K562 (cell line): ENCODE results near the gene SPRYD3. TPM values are rescaled to one million over a fixed set of nuclear protein-coding genes. Genes with fewer than 3 reads are reported as not detected.

ENCODE experiments used
- ATAC-seq: fragments of 200-7000 bp; cut with Tn5 transposase; 3 replicates; pipeline ENCODE4 v1.9.1; 2020; ENCODE audit warnings: moderate library complexity
- BruUV-seq: library from RNA; stranded (reverse); fragments of 400-500 nt; replicated peaks from 2 replicates; lab custom pipeline; 2021; lab: Mats Ljungman, UMichigan
- CTCF ChIA-PET: fragments of 300-600 bp; formaldehyde crosslinking; extraction: SDS; loops from one replicate; lab custom pipeline; 2021; ENCODE audit warnings: low intra/inter-chr PET ratio; lab: Yijun Ruan, JAX
- POLR2A ChIA-PET: fragments of 300-600, 350-650 bp; sonication (Branson Sonifier 250); formaldehyde crosslinking; extraction: SDS; loops from one replicate; lab custom pipeline; 2021; ENCODE audit warnings: antibody characterized with exemption, inconsistent platforms; lab: Yijun Ruan, JAX
- DNase-seq, 4 experiments: peaks; one replicate each; pipeline versions ENCODE4 v3.0.0 to v3.0.0-alpha.2; 2011 to 2018; ENCODE audit warnings: low spot score in 3 of 4, mixed read lengths in 3 of 4; ENCODE audit errors: extremely low read depth in 1 of 4
- FAIRE-seq: peaks from 2 replicates; lab custom pipeline; 2011; peaks lifted over from hg19 to GRCh38; lab: Jason Lieb, UNC
- H2AFZ ChIP-seq: 2 replicates; pipeline ENCODE4 v1.6.0; 2011; ENCODE audit warnings: low read depth, low read length, control low read depth, inconsistent platforms
- H3K27ac ChIP-seq: fragments of 200-600 bp; 3 replicates; pipeline ENCODE4 v1.8.0; 2011; ENCODE audit warnings: low read depth, mild to moderate bottlenecking, control low read depth, inconsistent platforms, low read length, moderate library complexity, mixed read lengths; ENCODE audit errors: extremely low read depth
- H3K27me3 ChIP-seq, 2 experiments: fragments of 300-600 bp in 1 of 2; 2 replicates in 1 of 2; 3 replicates in 1 of 2; pipeline versions ENCODE4 v1.6.0 to v1.8.0; 2011; ENCODE audit warnings: inconsistent platforms in 2 of 2, low read length in 2 of 2, mild to moderate bottlenecking in 1 of 2, mixed read lengths in 1 of 2, moderate library complexity in 1 of 2; ENCODE audit not compliant: control insufficient read depth in 2 of 2, insufficient read depth in 2 of 2
- H3K36me3 ChIP-seq: fragments of 300-600 bp; 3 replicates; pipeline ENCODE4 v1.8.0; 2011; ENCODE audit warnings: mild to moderate bottlenecking, low read length, inconsistent platforms; ENCODE audit not compliant: control insufficient read depth, insufficient read depth
- H3K4me1 ChIP-seq, 2 experiments: fragments of 200-600 bp in 1 of 2; replicated peaks in 1 of 2; 2 replicates in 1 of 2; 3 replicates in 1 of 2; pipeline versions ENCODE4 v1.5.1 to v1.8.0; 2011; ENCODE audit warnings: inconsistent platforms in 2 of 2, low read length in 2 of 2, mild to moderate bottlenecking in 1 of 2, mixed read lengths in 1 of 2, moderate library complexity in 1 of 2; ENCODE audit not compliant: control insufficient read depth in 2 of 2, insufficient read depth in 2 of 2
- H3K4me2 ChIP-seq: 2 replicates; pipeline ENCODE4 v1.6.1; 2011; ENCODE audit warnings: low read length, control low read depth, inconsistent platforms, mixed read lengths; ENCODE audit not compliant: insufficient read depth
- H3K4me3 ChIP-seq: fragments of 200-600 bp; sonication (generic), shearing (Covaris generic); 2 replicates; pipeline ENCODE4 v1.5.1; 2016; ENCODE audit warnings: control low read depth, inconsistent platforms
- H3K79me2 ChIP-seq: fragments of 200-600 bp; 3 replicates; pipeline ENCODE4 v1.8.0; 2011; ENCODE audit warnings: low read length, inconsistent platforms; ENCODE audit not compliant: control insufficient read depth, insufficient read depth
- H3K9ac ChIP-seq, 2 experiments: 2 replicates each; pipeline versions ENCODE4 v1.6.0 to v1.6.1; 2011; ENCODE audit warnings: low read depth in 2 of 2, low read length in 2 of 2, control low read depth in 1 of 2, inconsistent platforms in 1 of 2, mild to moderate bottlenecking in 1 of 2, mixed read lengths in 1 of 2; ENCODE audit not compliant: insufficient read depth in 1 of 2
- H3K9me1 ChIP-seq: one replicate; pipeline ENCODE4 v1.6.0; 2011; ENCODE audit warnings: inconsistent platforms, mild to moderate bottlenecking, low read length, moderate library complexity; ENCODE audit not compliant: control insufficient read depth, insufficient read depth
- H3K9me3 ChIP-seq: replicated peaks from 2 replicates; pipeline ENCODE4 v1.5.1; 2011; ENCODE audit warnings: low read depth, low read length, inconsistent platforms; ENCODE audit not compliant: control insufficient read depth, insufficient read depth
- H4K20me1 ChIP-seq: replicated peaks from 2 replicates; pipeline ENCODE4 v1.6.1; 2011; ENCODE audit warnings: low read length, inconsistent platforms, mixed read lengths; ENCODE audit not compliant: control insufficient read depth, insufficient read depth
- BACH1 ChIP-seq: fragments of 200-800 bp; sonication (Bioruptor generic); IDR thresholded peaks from 2 replicates; pipeline ENCODE4 v1.6.1; 2016; ENCODE audit warnings: missing genetic modification characterization, missing compliant biosample characterization
- POLR2A ChIP-seq: fragments of 450-650 bp; conservative IDR thresholded peaks from 2 replicates; pipeline ENCODE4 v1.6.1; 2016
- SUPT5H ChIP-seq: fragments of 450-650 bp; IDR thresholded peaks from 2 replicates; pipeline ENCODE4 v1.6.1; 2016
- WHSC1 ChIP-seq: IDR thresholded peaks from one replicate; pipeline ENCODE4 v1.6.1; 2012; ENCODE audit warnings: low read length, control low read depth, inconsistent platforms
- ZEB2 ChIP-seq: fragments of 450-650 bp; IDR thresholded peaks from 2 replicates; pipeline ENCODE4 v1.6.1; 2016
- ZNF707 ChIP-seq: fragments of 250-450 bp; sonication (Bioruptor Pico); conservative IDR thresholded peaks from 2 replicates; pipeline ENCODE4 v1.8.0; 2022; ENCODE audit warnings: inconsistent platforms, mild to moderate bottlenecking, moderate library complexity
- WGBS: fragments of 100-300 bp; shearing (Covaris generic); methylation state at CpG from one replicate; pipeline ENCODE4 v1.1.6; 2016; ENCODE audit warnings: low coverage, mixed read lengths; ENCODE audit not compliant: insufficient coverage; ENCODE audit errors: missing lambda C conversion rate; 5-methylcytosine and 5-hydroxymethylcytosine counted together
- in situ Hi-C: fragments of 300-500 bp; cut with MboI; formaldehyde crosslinking; loops from 4 replicates; pipeline ENCODE4 v1.15.0; 2018; ENCODE audit warnings: inconsistent platforms, mixed read lengths
- intact Hi-C: fragments of 100-400 bp; cut with micrococcal nuclease; formaldehyde crosslinking; loops from 2 replicates; pipeline ENCODE4 v1.14.2; 2022
- polyA plus RNA-seq, 8 experiments: library from polyadenylated mRNA; depleted of rRNA in 4 of 8; stranded (reverse) in 5 of 8; unstranded in 3 of 8; fragments of >200 nt; fragmentation: Nextera tagmentation in 2 of 8; fragmentation: Illumina TruSeq in 1 of 8; extraction: Ambion mirVana in 2 of 8; extraction: Trizol in 1 of 8; gene quantifications; 2 replicates each; pipeline versions ENCODE4 v1.2.1 to v1.2.3, GENCODE V29; 2011 to 2014; ENCODE audit warnings: inconsistent platforms in 1 of 8, missing spikeins in 1 of 8
- total RNA-seq, 7 experiments: library from RNA; depleted of rRNA in 6 of 7; stranded (reverse); fragments of >200 nt in 6 of 7; fragmentation: Illumina TruSeq in 2 of 7; extraction: Trizol in 2 of 7; gene quantifications; 2 replicates each; pipeline versions ENCODE4 v1.2.1 to v1.2.3, GENCODE V29; 2011 to 2021; ENCODE audit warnings: low replicate concordance in 1 of 7
- TF ChIP-seq, protein P1 (sequence below): sonication (generic); formaldehyde crosslinking; IDR thresholded peaks from 2 replicates; pipeline ENCODE4 v1.9.0; 2022; ENCODE audit warnings: mild to moderate bottlenecking, missing genetic modification reagents

SPRYD3 gene
- total and polyA plus RNA-seq, 9 of the 15 experiments (the other 6 are each of a cell fraction or from before 2014, with no cell fraction given), result 1.5 to 13.6 (median 7.6) TPM

GRCh38 chr12:53039851-53040250 is 39.3 kb downstream of the SPRYD3 start:
- intact Hi-C loops, result no loop called here
- 71% methylated on average over 3 of the region's 4 CpGs for WGBS
- no peaks in the 10 kb centered on the region for H3K9me3 ChIP-seq
- H3K4me3 ChIP-seq, result no peak overlapping the region
- BruUV-seq, result no TSS peak
- ChIA-PET CTCF (interaction anchor here (0.5 to 1.9 kb wide), 2 partner anchors 60 to 287 kb away, joined by 3 to 5 read pairs; no protein-coding TSS in a partner anchor), POLR2A (interaction anchor here (1.3 kb wide), 1 partner anchor 160 kb away, joined by 3 read pairs; no protein-coding TSS in a partner anchor)
- ATAC-seq, result no peak
- H3K27ac ChIP-seq, result no peak overlapping the region
- TF ChIP-seq BACH1 (tag) (no peak), WHSC1 (no peak), SUPT5H (peak; percentile 34; the same call in 1 of the 2 replicates), POLR2A (peak; percentile 53), ZEB2 (no peak), ZNF707 (CRISPR knock-in tag) (no peak)
- TF ChIP-seq, protein P1, sequence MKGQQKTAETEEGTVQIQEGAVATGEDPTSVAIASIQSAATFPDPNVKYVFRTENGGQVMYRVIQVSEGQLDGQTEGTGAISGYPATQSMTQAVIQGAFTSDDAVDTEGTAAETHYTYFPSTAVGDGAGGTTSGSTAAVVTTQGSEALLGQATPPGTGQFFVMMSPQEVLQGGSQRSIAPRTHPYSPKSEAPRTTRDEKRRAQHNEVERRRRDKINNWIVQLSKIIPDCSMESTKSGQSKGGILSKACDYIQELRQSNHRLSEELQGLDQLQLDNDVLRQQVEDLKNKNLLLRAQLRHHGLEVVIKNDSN (CRISPR knock-in tag), result no peak
- TF ChIP-seq, all 486 proteins: peak for 2
- peaks cover 6% of the 10 kb centered on the region for H4K20me1 ChIP-seq
- no peak for DNase-seq
- in situ Hi-C loops, result no loop called here
- peaks cover 64% of the 10 kb centered on the region for H3K36me3 ChIP-seq
- H3K9ac ChIP-seq, result no peak overlapping the region
- H2AFZ ChIP-seq, result no peak overlapping the region
- H3K9me1 ChIP-seq, result no peaks in the 10 kb centered on the region
- FAIRE-seq, result no peak
- no peak overlapping the region for H3K4me2 ChIP-seq
- no peaks in the 10 kb centered on the region for H3K27me3 ChIP-seq
- peaks cover 2 to 6% of the 10 kb centered on the region in 2 experiments; a peak in 2 of 5 replicates for H3K4me1 ChIP-seq
- H3K79me2 ChIP-seq, result no peaks in the 10 kb centered on the region
